ENCODE results near the gene EXOC4. TPM values are rescaled to one million over a fixed set of nuclear protein-coding genes. Genes with fewer than 3 reads are reported as not detected.

Gene EXOC4
- total RNA-seq, 1 experiment from 2014 or later: 111 TPM

DNA sequence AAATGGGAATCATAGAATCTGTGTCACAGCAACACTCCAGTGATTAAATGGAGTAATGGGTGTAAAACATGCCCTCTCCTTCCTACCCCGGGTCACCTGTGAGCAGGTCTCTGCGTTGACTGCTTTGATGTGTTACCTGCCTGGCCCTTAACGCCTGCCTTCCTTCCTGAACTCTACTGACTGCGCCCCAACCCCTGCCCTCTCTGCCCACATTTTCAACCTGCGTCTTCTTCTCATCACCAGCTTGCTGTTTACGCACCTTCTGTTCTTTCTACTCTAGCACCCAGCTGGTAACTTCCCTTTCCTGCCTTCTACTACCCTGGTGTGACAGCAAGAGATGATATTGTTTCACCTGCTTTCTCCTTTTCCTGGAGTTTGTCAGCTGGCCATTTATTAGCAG, 571.3 kb downstream of the EXOC4 start:
- no peak for DNase-seq
- no peaks in the 10 kb centered on the region for H3K9me3 ChIP-seq (ENCODE audit: low read length)
- no peak overlapping the region for H3K27ac ChIP-seq (ENCODE audit: low read length)
- H3K79me2 ChIP-seq (ENCODE audit: low read length): no peaks in the 10 kb centered on the region
- H3K4me1 ChIP-seq (ENCODE audit: low read length): no peaks in the 10 kb centered on the region
- no peak overlapping the region for H3K9ac ChIP-seq (ENCODE audit: low read length)
- no peaks in the 10 kb centered on the region for H3K36me3 ChIP-seq (ENCODE audit: insufficient read depth, low read length)
- H3K4me3 ChIP-seq (ENCODE audit: low read length): no peak overlapping the region
- no peak overlapping the region for H3K4me2 ChIP-seq (ENCODE audit: low read depth, low read length, poor library complexity, severe bottlenecking)
- no peak overlapping the region for H2AFZ ChIP-seq (ENCODE audit: low read length)
- no peaks in the 10 kb centered on the region for H3K9me2 ChIP-seq (replicated peaks; ENCODE audit: insufficient read depth, low read length)
- H4K20me1 ChIP-seq (ENCODE audit: insufficient read depth, low read depth, low read length): no peaks in the 10 kb centered on the region
- H3K27me3 ChIP-seq (ENCODE audit: low read length): no peaks in the 10 kb centered on the region

DNA sequence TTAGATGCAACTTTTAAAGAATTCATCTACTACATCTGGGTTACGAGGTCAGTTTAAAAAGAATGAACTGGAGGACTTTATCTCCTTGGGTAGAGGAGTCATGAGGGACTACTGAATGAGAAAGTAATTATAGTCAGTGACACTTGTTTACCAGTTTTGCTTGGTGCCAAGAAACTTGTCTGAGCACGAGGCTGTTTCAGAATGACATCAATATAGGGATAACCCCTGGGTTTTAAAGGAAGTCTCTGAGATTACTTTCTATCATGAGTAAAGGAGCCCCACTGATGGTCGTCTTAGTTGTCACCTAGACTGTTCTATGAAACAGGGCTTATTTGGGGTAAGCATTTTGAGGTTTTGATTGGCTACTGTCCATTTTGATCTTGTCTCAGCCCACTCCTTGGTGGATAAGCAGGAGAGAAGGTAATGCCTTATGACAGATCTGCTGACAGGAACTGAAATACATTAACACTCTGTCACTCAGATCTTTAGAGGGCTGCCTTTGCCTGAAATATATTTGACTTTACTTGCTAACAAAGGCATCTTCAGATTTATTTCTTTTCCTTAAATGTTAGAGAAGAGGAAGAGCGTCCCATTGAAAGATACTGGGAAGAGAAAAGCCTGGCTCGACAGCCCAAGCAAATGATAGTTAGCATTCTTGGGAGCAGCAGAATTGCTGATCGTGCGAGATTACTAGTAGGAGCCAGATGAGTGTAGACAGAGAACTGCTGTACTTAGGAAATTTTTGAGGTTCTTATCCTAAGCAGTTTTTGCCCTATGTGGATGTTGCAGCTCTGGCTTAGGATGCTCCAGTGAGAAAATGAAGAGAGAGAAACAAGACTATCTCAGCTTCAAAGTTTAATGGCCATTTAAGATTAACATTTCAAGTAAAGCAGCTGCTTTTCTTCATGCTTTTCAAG, 575.1 kb downstream of the EXOC4 start:
- DNase-seq: no peak
- Histone ChIP-seq H3K9me2 (replicated peaks; ENCODE audit: insufficient read depth, low read length) (no peaks in the 10 kb centered on the region), H3K27ac (ENCODE audit: low read length) (no peak overlapping the region), H3K9me3 (ENCODE audit: low read length) (no peaks in the 10 kb centered on the region), H3K4me1 (ENCODE audit: low read length) (no peaks in the 10 kb centered on the region), H3K4me2 (ENCODE audit: low read depth, low read length, poor library complexity, severe bottlenecking) (no peak overlapping the region), H3K9ac (ENCODE audit: low read length) (no peak overlapping the region), H3K36me3 (ENCODE audit: insufficient read depth, low read length) (no peaks in the 10 kb centered on the region), H3K4me3 (ENCODE audit: low read length) (no peak overlapping the region), H4K20me1 (ENCODE audit: insufficient read depth, low read depth, low read length) (no peaks in the 10 kb centered on the region), H3K27me3 (ENCODE audit: low read length) (no peaks in the 10 kb centered on the region), H2AFZ (ENCODE audit: low read length) (no peak overlapping the region), H3K79me2 (ENCODE audit: low read length) (no peaks in the 10 kb centered on the region)

GRCh38 chr7:133828906-133829305, 576.0 kb downstream of the EXOC4 start:
- Histone ChIP-seq H3K9me2 (replicated peaks; ENCODE audit: insufficient read depth, low read length) (no peaks in the 10 kb centered on the region), H4K20me1 (ENCODE audit: insufficient read depth, low read depth, low read length) (no peaks in the 10 kb centered on the region), H3K27ac (ENCODE audit: low read length) (no peak overlapping the region), H3K4me2 (ENCODE audit: low read depth, low read length, poor library complexity, severe bottlenecking) (no peak overlapping the region), H3K27me3 (ENCODE audit: low read length) (no peaks in the 10 kb centered on the region), H2AFZ (ENCODE audit: low read length) (no peak overlapping the region), H3K36me3 (ENCODE audit: insufficient read depth, low read length) (no peaks in the 10 kb centered on the region), H3K9me3 (ENCODE audit: low read length) (no peaks in the 10 kb centered on the region), H3K4me3 (ENCODE audit: low read length) (no peak overlapping the region), H3K79me2 (ENCODE audit: low read length) (no peaks in the 10 kb centered on the region), H3K9ac (ENCODE audit: low read length) (no peak overlapping the region), H3K4me1 (ENCODE audit: low read length) (no peaks in the 10 kb centered on the region)
- DNase-seq: no peak

GRCh38 chr7:133829336-133829897, 576.5 kb downstream of the EXOC4 start:
- H2AFZ ChIP-seq (ENCODE audit: low read length): no peak overlapping the region
- H3K9me3 ChIP-seq (ENCODE audit: low read length): no peaks in the 10 kb centered on the region
- H3K79me2 ChIP-seq (ENCODE audit: low read length): no peaks in the 10 kb centered on the region
- H3K27me3 ChIP-seq (ENCODE audit: low read length): no peaks in the 10 kb centered on the region
- H3K4me1 ChIP-seq (ENCODE audit: low read length): no peaks in the 10 kb centered on the region
- H3K4me3 ChIP-seq (ENCODE audit: low read length): no peak overlapping the region
- no peak for DNase-seq
- H3K36me3 ChIP-seq (ENCODE audit: insufficient read depth, low read length): no peaks in the 10 kb centered on the region
- no peaks in the 10 kb centered on the region for H3K9me2 ChIP-seq (replicated peaks; ENCODE audit: insufficient read depth, low read length)
- H3K27ac ChIP-seq (ENCODE audit: low read length): no peak overlapping the region
- no peak overlapping the region for H3K9ac ChIP-seq (ENCODE audit: low read length)
- H4K20me1 ChIP-seq (ENCODE audit: insufficient read depth, low read depth, low read length): no peaks in the 10 kb centered on the region
- H3K4me2 ChIP-seq (ENCODE audit: low read depth, low read length, poor library complexity, severe bottlenecking): no peak overlapping the region

DNA sequence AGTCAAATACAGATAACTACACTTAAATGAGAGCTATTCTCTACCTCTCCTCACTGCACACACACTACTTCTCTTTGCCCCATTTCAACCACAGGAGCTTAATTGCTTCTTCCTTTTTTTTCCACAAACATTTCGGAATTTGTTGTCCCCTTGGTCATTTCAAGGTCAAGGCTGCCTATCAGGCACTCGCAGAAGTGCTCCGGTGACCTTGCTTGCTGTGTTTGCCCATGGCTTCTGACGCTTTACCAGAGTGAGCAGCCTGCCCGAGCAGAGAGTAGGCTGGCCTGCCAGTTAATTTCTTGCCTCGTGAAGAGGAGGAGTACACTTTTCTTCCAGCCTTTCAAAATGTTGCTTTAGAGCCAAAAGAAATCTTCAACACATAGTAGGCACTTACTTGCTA, 577.2 kb downstream of the EXOC4 start:
- Histone ChIP-seq H2AFZ (ENCODE audit: low read length) (no peak overlapping the region), H3K27me3 (ENCODE audit: low read length) (no peaks in the 10 kb centered on the region), H3K9me3 (ENCODE audit: low read length) (no peaks in the 10 kb centered on the region), H3K9me2 (replicated peaks; ENCODE audit: insufficient read depth, low read length) (no peaks in the 10 kb centered on the region), H3K4me3 (ENCODE audit: low read length) (no peak overlapping the region), H3K9ac (ENCODE audit: low read length) (no peak overlapping the region), H4K20me1 (ENCODE audit: insufficient read depth, low read depth, low read length) (no peaks in the 10 kb centered on the region), H3K79me2 (ENCODE audit: low read length) (no peaks in the 10 kb centered on the region), H3K36me3 (ENCODE audit: insufficient read depth, low read length) (no peaks in the 10 kb centered on the region), H3K4me2 (ENCODE audit: low read depth, low read length, poor library complexity, severe bottlenecking) (no peak overlapping the region), H3K4me1 (ENCODE audit: low read length) (no peaks in the 10 kb centered on the region), H3K27ac (ENCODE audit: low read length) (no peak overlapping the region)
- DNase-seq: no peak

GRCh38 chr7:133836666-133837065, 583.8 kb downstream of the EXOC4 start:
- Histone ChIP-seq H3K27ac (ENCODE audit: low read length) (no peak overlapping the region), H3K4me1 (ENCODE audit: low read length) (no peaks in the 10 kb centered on the region), H3K9me3 (ENCODE audit: low read length) (no peaks in the 10 kb centered on the region), H3K36me3 (ENCODE audit: insufficient read depth, low read length) (no peaks in the 10 kb centered on the region), H3K4me2 (ENCODE audit: low read depth, low read length, poor library complexity, severe bottlenecking) (no peak overlapping the region), H3K27me3 (ENCODE audit: low read length) (no peaks in the 10 kb centered on the region), H3K4me3 (ENCODE audit: low read length) (no peak overlapping the region), H3K79me2 (ENCODE audit: low read length) (no peaks in the 10 kb centered on the region), H2AFZ (ENCODE audit: low read length) (no peak overlapping the region), H3K9me2 (replicated peaks; ENCODE audit: insufficient read depth, low read length) (no peaks in the 10 kb centered on the region), H4K20me1 (ENCODE audit: insufficient read depth, low read depth, low read length) (no peaks in the 10 kb centered on the region), H3K9ac (ENCODE audit: low read length) (no peak overlapping the region)
- no peak for DNase-seq

DNA sequence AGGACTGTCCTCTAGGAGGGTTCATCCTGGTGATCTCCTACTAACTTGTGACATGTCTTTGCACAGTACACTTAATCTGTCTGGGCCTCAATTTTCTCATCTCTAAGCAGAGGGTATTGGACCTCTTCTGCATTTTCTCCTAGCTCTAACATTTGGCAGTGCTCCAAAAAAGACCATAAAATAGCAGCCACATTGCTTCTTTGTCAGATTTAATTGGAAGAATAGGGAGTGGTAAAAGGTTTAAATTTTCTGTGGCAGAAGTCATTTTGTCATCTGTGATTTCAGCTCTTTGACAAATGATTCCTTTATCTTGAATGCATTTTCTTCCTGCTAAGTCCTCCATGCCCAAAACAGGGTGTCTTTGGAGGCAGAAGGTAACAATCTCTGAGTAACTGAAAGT, 584.3 kb downstream of the EXOC4 start:
- H3K9me3 ChIP-seq (ENCODE audit: low read length): no peaks in the 10 kb centered on the region
- no peak for DNase-seq
- no peak overlapping the region for H3K27ac ChIP-seq (ENCODE audit: low read length)
- no peaks in the 10 kb centered on the region for H3K79me2 ChIP-seq (ENCODE audit: low read length)
- H2AFZ ChIP-seq (ENCODE audit: low read length): no peak overlapping the region
- H3K4me1 ChIP-seq (ENCODE audit: low read length): no peaks in the 10 kb centered on the region
- H3K27me3 ChIP-seq (ENCODE audit: low read length): no peaks in the 10 kb centered on the region
- no peak overlapping the region for H3K4me3 ChIP-seq (ENCODE audit: low read length)
- H3K9ac ChIP-seq (ENCODE audit: low read length): no peak overlapping the region
- no peaks in the 10 kb centered on the region for H4K20me1 ChIP-seq (ENCODE audit: insufficient read depth, low read depth, low read length)
- H3K4me2 ChIP-seq (ENCODE audit: low read depth, low read length, poor library complexity, severe bottlenecking): no peak overlapping the region
- H3K36me3 ChIP-seq (ENCODE audit: insufficient read depth, low read length): no peaks in the 10 kb centered on the region
- H3K9me2 ChIP-seq (replicated peaks; ENCODE audit: insufficient read depth, low read length): no peaks in the 10 kb centered on the region

- Histone ChIP-seq H2AFZ (ENCODE audit: low read length) (no peak overlapping the region), H3K9me3 (ENCODE audit: low read length) (no peaks in the 10 kb centered on the region)
- no peak for DNase-seq
Observed at GRCh38 chr7:133839121-133839520, 586.2 kb downstream of the EXOC4 start.

More at GRCh38 chr7:133839121-133839520, 586.2 kb downstream of the EXOC4 start:
- no peak overlapping the region for H3K9ac ChIP-seq (ENCODE audit: low read length)
- H3K4me1 ChIP-seq (ENCODE audit: low read length): no peaks in the 10 kb centered on the region
- no peaks in the 10 kb centered on the region for H3K27me3 ChIP-seq (ENCODE audit: low read length)
- no peak overlapping the region for H3K4me2 ChIP-seq (ENCODE audit: low read depth, low read length, poor library complexity, severe bottlenecking)
- no peak overlapping the region for H3K27ac ChIP-seq (ENCODE audit: low read length)
- no peak overlapping the region for H3K4me3 ChIP-seq (ENCODE audit: low read length)
- no peaks in the 10 kb centered on the region for H4K20me1 ChIP-seq (ENCODE audit: insufficient read depth, low read depth, low read length)
- H3K9me2 ChIP-seq (replicated peaks; ENCODE audit: insufficient read depth, low read length): no peaks in the 10 kb centered on the region
- no peaks in the 10 kb centered on the region for H3K36me3 ChIP-seq (ENCODE audit: insufficient read depth, low read length)
- H3K79me2 ChIP-seq (ENCODE audit: low read length): no peaks in the 10 kb centered on the region

All from Karpas-422 (cell line).